ENCODE results near the gene UHRF1.
"Not testable (repeated sequence)": the region's sequence is repeated elsewhere in the genome, so short reads cannot be mapped to it uniquely, and the experiment has no call there.

The UHRF1 gene

DNA sequence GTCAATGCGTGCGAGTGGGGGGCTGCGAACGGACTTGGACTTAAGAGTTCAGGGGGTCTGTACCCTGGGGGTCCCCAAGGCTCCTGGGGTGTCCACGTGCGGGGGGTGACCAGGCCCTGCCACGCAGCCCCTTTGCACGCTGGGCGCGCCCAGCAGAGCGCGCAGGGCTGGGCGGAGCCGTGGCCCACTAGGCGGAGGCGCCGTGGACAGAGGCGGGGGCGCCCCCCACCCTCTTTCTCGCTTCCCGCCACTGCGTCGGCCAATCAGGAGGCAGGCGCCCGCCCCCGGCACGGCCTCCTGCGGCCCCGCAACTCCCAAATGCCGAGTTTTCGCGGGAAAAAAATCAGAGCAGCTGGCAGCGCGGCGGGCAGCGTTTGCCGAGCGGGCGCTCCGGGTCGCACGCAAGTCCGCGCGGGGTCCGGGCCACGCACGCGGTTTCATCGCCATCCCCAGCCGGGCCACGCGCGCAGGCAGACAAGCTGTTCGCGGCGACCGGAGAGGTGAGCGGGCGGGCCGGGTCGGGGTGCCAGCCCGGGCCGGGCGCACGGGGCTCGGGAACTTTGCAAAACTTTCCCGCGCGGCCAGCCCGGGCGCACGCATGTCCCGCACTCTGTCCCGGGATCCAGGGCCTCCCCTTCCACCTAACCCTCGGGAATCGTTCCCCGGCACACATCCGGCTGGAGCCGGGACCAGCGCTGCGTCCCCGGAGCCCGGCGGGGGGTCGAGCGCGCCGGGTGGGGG is at the start of gene UHRF1:
TSS of gene UHRF1 (plus strand) at position 346 of the 741 bp plus-strand sequence. CDS start 1,385 bp downstream, outside the sequence.
- DNase-seq (ENCODE audit: low spot score): no peak

GRCh38 chr19:4859697-4860096 is 49.6 kb upstream of the UHRF1 start:
- DNase-seq (ENCODE audit: low spot score): no peak

GRCh38 chr19:4861147-4861546 is 48.2 kb upstream of the UHRF1 start:
- DNase-seq (ENCODE audit: low spot score): no peak

- peak; percentile 20 for DNase-seq (ENCODE audit: low spot score)
Measured at GRCh38 chr19:4866595-4867424, 42.5 kb upstream of the UHRF1 start.

- peak; percentile 90 for DNase-seq (ENCODE audit: low spot score)
Measured at GRCh38 chr19:4867534-4868285, 41.6 kb upstream of the UHRF1 start, which contains the start of gene PLIN3. Gene PLIN3 (minus strand): TSS chr19:4867667. CDS start chr19:4861394, 6,273 bp downstream.

GRCh38 chr19:4868286-4868834 is 40.9 kb upstream of the UHRF1 start:
- DNase-seq (ENCODE audit: low spot score): no peak

DNA sequence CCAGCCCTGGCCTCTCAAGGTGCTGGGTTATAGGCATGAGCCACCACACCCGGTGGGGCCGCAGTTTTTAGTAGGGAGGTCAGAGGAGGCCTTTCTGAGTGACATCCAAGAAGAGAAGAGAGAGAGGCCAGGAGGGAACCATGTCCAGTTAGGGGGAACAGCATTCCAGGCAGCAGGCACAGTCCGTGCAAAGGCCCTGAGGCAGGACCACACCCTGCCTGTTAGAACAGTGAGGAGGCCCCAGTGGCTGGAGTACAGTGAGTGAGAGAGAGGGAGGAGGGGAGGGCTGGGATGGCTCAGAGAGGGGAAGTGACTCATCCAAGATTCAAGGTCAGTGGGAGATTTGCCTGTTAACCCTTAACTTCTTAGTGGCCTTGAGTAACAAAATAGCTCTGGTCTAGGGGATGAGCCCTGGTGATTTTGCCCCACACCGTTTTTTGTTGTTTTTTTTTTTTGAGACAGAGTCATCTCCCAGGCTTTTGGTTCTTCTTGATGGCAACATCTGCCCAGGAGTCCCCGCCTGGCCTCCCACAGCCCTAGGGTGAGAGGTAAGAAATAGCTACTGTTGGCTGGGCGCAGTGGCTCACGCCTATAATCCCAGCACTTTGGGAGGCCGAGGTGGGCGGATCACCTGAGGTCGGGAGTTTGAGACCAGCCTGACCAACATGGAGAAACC is 39.1 kb upstream of the UHRF1 start:
- DNase-seq (ENCODE audit: low spot score): peak; percentile 57

- no peak for DNase-seq (ENCODE audit: low spot score)
Measured at GRCh38 chr19:4871711-4872110, 37.6 kb upstream of the UHRF1 start.

GRCh38 chr19:4873930-4874329 is 35.4 kb upstream of the UHRF1 start:
- DNase-seq (ENCODE audit: low spot score): no peak

- DNase-seq (ENCODE audit: low spot score): no peak
Measured at GRCh38 chr19:4877753-4878490, 31.4 kb upstream of the UHRF1 start.

DNA sequence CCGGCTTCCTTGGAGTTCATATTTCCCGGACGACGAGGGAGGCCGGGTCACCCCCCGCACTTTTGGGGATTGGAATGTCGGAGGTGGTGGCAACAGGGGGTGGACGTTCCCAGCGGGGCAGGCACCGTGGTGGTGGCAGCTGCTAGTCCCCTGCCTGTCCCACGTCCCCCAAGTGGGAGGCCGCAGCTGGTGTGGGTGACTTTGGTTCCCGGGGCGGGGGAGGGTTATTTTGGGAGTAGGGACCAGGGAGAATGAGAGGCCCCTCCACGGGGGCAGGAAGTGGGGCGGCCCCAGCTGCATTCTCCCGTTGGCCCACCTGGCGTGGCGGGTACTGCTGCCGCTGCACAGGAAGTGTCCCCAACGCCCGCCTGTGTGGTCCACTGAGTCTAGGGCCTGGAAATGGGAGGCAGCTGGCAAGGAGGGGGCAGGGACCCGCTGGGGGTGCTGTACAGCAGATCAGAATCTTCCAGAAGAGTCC is 30.8 kb upstream of the UHRF1 start:
- DNase-seq (ENCODE audit: low spot score): no peak

DNA sequence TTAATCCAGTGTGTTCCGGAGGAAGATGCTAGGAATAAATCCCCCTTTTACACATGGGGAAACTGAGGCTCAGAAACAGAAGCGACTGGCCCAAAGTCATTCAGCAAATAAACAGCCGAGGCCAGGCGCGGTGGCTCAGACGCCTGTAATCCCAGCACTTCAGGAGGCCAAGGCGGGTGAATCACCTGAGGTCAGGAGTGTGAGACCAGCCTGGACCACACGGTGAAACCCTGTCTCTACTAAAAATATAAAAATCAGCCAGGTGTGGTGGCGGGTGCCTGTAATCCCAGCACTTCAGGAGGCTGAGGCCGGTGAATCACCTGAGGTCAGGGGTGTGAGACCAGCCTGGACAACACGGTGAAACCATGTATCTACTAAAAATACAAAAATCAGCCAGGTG is 30.3 kb upstream of the UHRF1 start:
- no peak for DNase-seq (ENCODE audit: low spot score)

DNA sequence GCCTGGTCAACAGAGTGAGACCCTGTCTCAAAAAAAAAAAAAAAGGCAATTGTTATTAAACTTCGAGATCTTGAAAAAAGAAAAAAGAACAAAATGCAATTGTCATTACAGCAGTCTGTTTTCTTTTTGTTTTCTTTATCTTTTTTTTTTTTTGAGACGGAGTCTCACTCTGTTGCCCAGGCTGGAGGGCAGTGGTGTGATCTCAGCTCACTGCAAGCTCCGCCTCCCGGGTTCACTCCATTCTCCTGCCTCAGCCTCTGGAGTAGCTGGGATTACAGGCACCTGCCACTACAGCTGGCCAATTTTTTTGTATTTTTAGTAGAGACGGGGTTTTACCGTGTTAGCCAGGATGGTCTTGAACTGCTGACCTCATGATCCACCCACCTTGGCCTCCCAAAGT is 26.4 kb upstream of the UHRF1 start:
- not testable (repeated sequence) for DNase-seq (ENCODE audit: low spot score)

DNA sequence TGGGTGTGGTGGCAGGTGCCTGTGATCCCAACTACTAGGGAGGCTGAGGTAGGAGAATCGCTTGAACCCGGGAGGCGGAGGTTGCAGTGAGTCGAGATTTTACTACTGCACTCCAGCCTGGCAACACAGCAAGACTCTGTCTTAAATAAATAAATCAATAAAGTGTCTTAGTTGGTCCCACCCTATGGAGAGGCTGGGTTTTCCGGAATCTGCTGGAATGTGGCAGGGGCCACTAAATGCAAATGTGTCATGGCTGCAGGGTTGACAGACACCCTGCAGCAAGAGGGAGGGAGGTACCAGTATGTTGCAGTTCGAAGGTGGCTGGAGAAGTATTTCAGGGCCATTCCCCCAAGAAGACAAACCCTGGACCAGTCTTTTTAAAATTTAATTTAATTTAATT is 24.3 kb upstream of the UHRF1 start:
- not testable (repeated sequence) for DNase-seq (ENCODE audit: low spot score)

DNA sequence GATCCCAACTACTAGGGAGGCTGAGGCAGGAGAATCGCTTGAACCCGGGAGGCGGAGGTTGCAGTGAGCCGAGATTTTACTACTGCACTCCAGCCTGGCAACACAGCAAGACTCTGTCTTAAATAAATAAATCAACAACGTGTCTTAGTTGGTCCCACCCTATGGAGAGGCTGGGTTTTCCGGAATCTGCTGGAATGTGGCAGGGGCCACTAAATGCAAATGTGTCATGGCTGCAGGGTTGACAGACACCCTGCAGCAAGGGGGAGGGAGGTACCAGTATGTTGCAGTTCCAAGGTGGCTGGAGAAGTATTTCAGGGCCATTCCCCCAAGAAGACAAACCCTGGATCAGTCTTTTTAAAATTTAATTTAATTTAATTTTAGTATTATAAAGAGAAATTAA is 21.5 kb upstream of the UHRF1 start:
- DNase-seq (ENCODE audit: low spot score): not testable (repeated sequence)

- peak; percentile 22 for DNase-seq (ENCODE audit: low spot score)
Measured at GRCh38 chr19:4889034-4889815, 20.1 kb upstream of the UHRF1 start.

- DNase-seq (ENCODE audit: low spot score): no peak
Measured at GRCh38 chr19:4891066-4891465, 18.2 kb upstream of the UHRF1 start.

GRCh38 chr19:4892962-4893361 is 16.3 kb upstream of the UHRF1 start:
- DNase-seq (ENCODE audit: low spot score): not testable (repeated sequence)

DNA sequence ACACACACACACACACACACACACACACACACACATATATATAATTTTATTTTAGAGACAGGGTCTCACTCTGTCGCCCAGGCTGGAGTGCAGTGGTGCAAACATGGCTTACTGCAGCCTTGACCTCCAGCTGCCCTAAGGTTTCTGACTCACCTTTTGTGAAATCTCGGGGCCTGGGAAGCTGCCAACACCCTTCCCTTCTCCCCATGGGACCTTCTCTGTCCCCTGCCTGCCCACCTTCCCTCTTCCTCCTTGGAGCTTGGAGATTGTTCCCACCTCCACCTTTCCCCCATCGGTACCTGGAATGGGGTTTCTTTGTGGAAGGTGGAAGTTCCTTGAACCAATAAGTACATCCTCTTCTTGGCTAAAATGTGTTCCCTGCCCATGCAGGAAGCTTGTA is 12.9 kb upstream of the UHRF1 start:
- no peak for DNase-seq (ENCODE audit: low spot score)

DNA sequence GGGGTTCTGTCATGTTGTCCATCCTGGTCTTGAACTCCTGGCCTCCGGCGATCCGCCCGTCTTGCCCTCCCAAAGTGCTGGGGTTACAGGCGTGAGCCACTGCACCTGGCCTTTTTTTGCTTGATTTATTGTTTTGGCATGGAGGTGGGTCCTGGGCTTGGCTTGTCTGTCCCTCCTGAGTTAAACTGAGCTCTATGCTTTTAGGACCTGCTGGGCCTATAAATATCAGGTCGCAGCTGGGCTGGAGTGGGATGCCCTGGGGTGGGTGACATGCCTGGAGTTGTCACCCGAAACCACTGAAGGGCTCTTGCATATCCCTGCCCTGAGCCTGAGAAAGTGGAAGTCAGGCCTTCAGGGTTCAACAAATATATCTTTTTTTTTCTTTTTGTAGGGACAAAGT is 12.2 kb upstream of the UHRF1 start:
- no peak for DNase-seq (ENCODE audit: low spot score)
